Activated CD4-positive, alpha-beta memory T cell treated with anti-CD3 and anti-CD28 coated beads for 36 hours (primary cell): ENCODE data around the gene PAGE4. TPM values are rescaled to one million over a fixed set of nuclear protein-coding genes. Genes with fewer than 3 reads are reported as not detected.

Experiments
- CTCF ChIA-PET: fragments of 350-600 bp; sonication (Branson Sonifier 250); formaldehyde crosslinking; loops from one replicate; lab custom pipeline; 2021; ENCODE audit warnings: antibody characterized with exemption, inconsistent platforms; lab: Charles Lee
- POLR2A ChIA-PET: fragments of 350-600 bp; sonication (Branson Sonifier 250); formaldehyde crosslinking; loops from one replicate; lab custom pipeline; 2021; ENCODE audit warnings: antibody characterized with exemption; lab: Charles Lee
- DNase-seq: peaks from one replicate; pipeline ENCODE4 v3.0.0-alpha.2; 2020
- H3K27ac Mint-ChIP-seq: one replicate; pipeline ENCODE4 v1.8.0; 2021; ENCODE audit warnings: mixed read lengths
- H3K27me3 Mint-ChIP-seq: one replicate; pipeline ENCODE4 v1.8.0; 2021; ENCODE audit warnings: mixed read lengths
- H3K36me3 Mint-ChIP-seq: one replicate; pipeline ENCODE4 v1.8.0; 2021; ENCODE audit warnings: mixed read lengths
- H3K4me1 Mint-ChIP-seq: one replicate; pipeline ENCODE4 v1.8.0; 2021; ENCODE audit warnings: low read depth, mixed read lengths
- H3K4me3 Mint-ChIP-seq: one replicate; pipeline ENCODE4 v1.8.0; 2021; ENCODE audit warnings: mild to moderate bottlenecking, mixed read lengths
- H3K9me3 Mint-ChIP-seq: one replicate; pipeline ENCODE4 v1.8.0; 2021; ENCODE audit warnings: mixed read lengths
- intact Hi-C: fragments of 100-400 bp; cut with micrococcal nuclease; formaldehyde crosslinking; loops from one replicate; pipeline ENCODE4 v1.15.1; 2023
- total RNA-seq, 2 experiments: library from RNA; stranded (reverse); gene quantifications; one replicate each; pipeline ENCODE4 v1.2.3, GENCODE V29; 2021

PAGE4 gene
- total RNA-seq, 2 experiments from 2014 or later = not detected

- no peak overlapping the region for H3K27ac Mint-ChIP-seq
- intact Hi-C loops = no loop called here
- no peak for DNase-seq
- peaks cover 3% of the 10 kb centered on the region for H3K27me3 Mint-ChIP-seq
- H3K4me1 Mint-ChIP-seq = peaks cover 3% of the 10 kb centered on the region
- ChIA-PET POLR2A (no interaction called here), CTCF (no interaction called here)
- no peak overlapping the region for H3K4me3 Mint-ChIP-seq
- no peaks in the 10 kb centered on the region for H3K36me3 Mint-ChIP-seq
- no peaks in the 10 kb centered on the region for H3K9me3 Mint-ChIP-seq
These were observed 16.7 kb downstream of the PAGE4 start for GRCh38 chrX:49845701-49846403.

GRCh38 chrX:49846522-49846921, 17.4 kb downstream of the PAGE4 start:
- Mint-ChIP-seq H3K4me3 (no peak overlapping the region), H3K9me3 (no peaks in the 10 kb centered on the region), H3K36me3 (no peaks in the 10 kb centered on the region), H3K27ac (no peak overlapping the region), H3K27me3 (peaks cover 3% of the 10 kb centered on the region), H3K4me1 (no peaks in the 10 kb centered on the region)
- no peak for DNase-seq
- ChIA-PET CTCF (no interaction called here), POLR2A (no interaction called here)
- intact Hi-C loops = no loop called here

GRCh38 chrX:49848275-49848674, 19.2 kb downstream of the PAGE4 start:
- no peak overlapping the region for H3K4me3 Mint-ChIP-seq
- no peaks in the 10 kb centered on the region for H3K9me3 Mint-ChIP-seq
- no peaks in the 10 kb centered on the region for H3K4me1 Mint-ChIP-seq
- ChIA-PET POLR2A (no interaction called here), CTCF (no interaction called here)
- H3K27ac Mint-ChIP-seq = no peak overlapping the region
- peaks cover 3% of the 10 kb centered on the region for H3K27me3 Mint-ChIP-seq
- H3K36me3 Mint-ChIP-seq = no peaks in the 10 kb centered on the region
- DNase-seq = no peak
- intact Hi-C loops = no loop called here

- Mint-ChIP-seq H3K27me3 (peaks cover 3% of the 10 kb centered on the region), H3K9me3 (no peaks in the 10 kb centered on the region), H3K27ac (no peak overlapping the region), H3K4me1 (no peaks in the 10 kb centered on the region), H3K36me3 (no peaks in the 10 kb centered on the region), H3K4me3 (no peak overlapping the region)
- DNase-seq = no peak
- CTCF ChIA-PET = no interaction called here
- POLR2A ChIA-PET = no interaction called here
- intact Hi-C loops = no loop called here
These were observed 20.9 kb downstream of the PAGE4 start for GRCh38 chrX:49850028-49850427.

- ChIA-PET CTCF (no interaction called here), POLR2A (no interaction called here)
- Mint-ChIP-seq H3K4me1 (no peaks in the 10 kb centered on the region), H3K9me3 (no peaks in the 10 kb centered on the region), H3K27ac (no peak overlapping the region), H3K36me3 (no peaks in the 10 kb centered on the region), H3K27me3 (no peaks in the 10 kb centered on the region), H3K4me3 (no peak overlapping the region)
- intact Hi-C loops = no loop called here
- no peak for DNase-seq
These were observed 24.6 kb downstream of the PAGE4 start for GRCh38 chrX:49853661-49854060.

GRCh38 chrX:49856819-49857218, 27.7 kb downstream of the PAGE4 start:
- Mint-ChIP-seq H3K4me1 (no peaks in the 10 kb centered on the region), H3K27ac (no peak overlapping the region), H3K27me3 (peaks cover 2% of the 10 kb centered on the region), H3K9me3 (no peaks in the 10 kb centered on the region), H3K36me3 (no peaks in the 10 kb centered on the region), H3K4me3 (no peak overlapping the region)
- CTCF ChIA-PET = no interaction called here
- intact Hi-C loops = no loop called here
- POLR2A ChIA-PET = no interaction called here
- no peak for DNase-seq

GRCh38 chrX:49858341-49858740, 29.2 kb downstream of the PAGE4 start:
- Mint-ChIP-seq H3K9me3 (no peaks in the 10 kb centered on the region), H3K4me3 (no peak overlapping the region), H3K36me3 (no peaks in the 10 kb centered on the region), H3K27ac (no peak overlapping the region), H3K4me1 (no peaks in the 10 kb centered on the region), H3K27me3 (peaks cover 2% of the 10 kb centered on the region)
- ChIA-PET CTCF (no interaction called here), POLR2A (no interaction called here)
- no peak for DNase-seq
- intact Hi-C loops = no loop called here

- no peaks in the 10 kb centered on the region for H3K9me3 Mint-ChIP-seq
- H3K4me3 Mint-ChIP-seq = no peak overlapping the region
- ChIA-PET POLR2A (no interaction called here), CTCF (no interaction called here)
- H3K27ac Mint-ChIP-seq = no peak overlapping the region
- intact Hi-C loops = no loop called here
- no peak for DNase-seq
- no peaks in the 10 kb centered on the region for H3K36me3 Mint-ChIP-seq
- peaks cover 2% of the 10 kb centered on the region for H3K27me3 Mint-ChIP-seq
- no peaks in the 10 kb centered on the region for H3K4me1 Mint-ChIP-seq
These were observed 30.4 kb downstream of the PAGE4 start for GRCh38 chrX:49859491-49859890.

- Mint-ChIP-seq H3K4me3 (no peak overlapping the region), H3K9me3 (no peaks in the 10 kb centered on the region), H3K27me3 (peaks cover 2% of the 10 kb centered on the region), H3K27ac (no peak overlapping the region), H3K4me1 (no peaks in the 10 kb centered on the region), H3K36me3 (no peaks in the 10 kb centered on the region)
- intact Hi-C loops = no loop called here
- POLR2A ChIA-PET = no interaction called here
- DNase-seq = no peak
- CTCF ChIA-PET = no interaction called here
These were observed 31.9 kb downstream of the PAGE4 start for GRCh38 chrX:49860867-49861535.

- H3K4me1 Mint-ChIP-seq = no peaks in the 10 kb centered on the region
- H3K4me3 Mint-ChIP-seq = no peak overlapping the region
- intact Hi-C loops = no loop called here
- CTCF ChIA-PET = no interaction called here
- DNase-seq = no peak
- POLR2A ChIA-PET = no interaction called here
- H3K36me3 Mint-ChIP-seq = no peaks in the 10 kb centered on the region
- peaks cover 2% of the 10 kb centered on the region for H3K27me3 Mint-ChIP-seq
- no peaks in the 10 kb centered on the region for H3K9me3 Mint-ChIP-seq
- H3K27ac Mint-ChIP-seq = no peak overlapping the region
These were observed 33.0 kb downstream of the PAGE4 start for GRCh38 chrX:49862093-49862492.

- POLR2A ChIA-PET = no interaction called here
- Mint-ChIP-seq H3K4me3 (no peak overlapping the region), H3K27me3 (peaks cover 2% of the 10 kb centered on the region), H3K36me3 (no peaks in the 10 kb centered on the region), H3K4me1 (no peaks in the 10 kb centered on the region), H3K27ac (no peak overlapping the region), H3K9me3 (no peaks in the 10 kb centered on the region)
- intact Hi-C loops = no loop called here
- CTCF ChIA-PET = interaction anchor here (1.3 kb wide), 1 partner anchor 16 kb away, joined by 3 read pairs; no protein-coding TSS in a partner anchor
- no peak for DNase-seq
These were observed 39.6 kb downstream of the PAGE4 start for GRCh38 chrX:49868739-49869138.

GRCh38 chrX:49876750-49877149, 47.6 kb downstream of the PAGE4 start:
- Mint-ChIP-seq H3K9me3 (no peaks in the 10 kb centered on the region), H3K27me3 (no peaks in the 10 kb centered on the region), H3K4me1 (peaks cover 30% of the 10 kb centered on the region), H3K4me3 (no peak overlapping the region), H3K27ac (no peak overlapping the region), H3K36me3 (no peaks in the 10 kb centered on the region)
- CTCF ChIA-PET = interaction anchor here (0.9 kb wide), 2 partner anchors 30 to 36 kb away, joined by 3 read pairs; no protein-coding TSS in a partner anchor
- DNase-seq = peak; percentile 11
- POLR2A ChIA-PET = no interaction called here
- intact Hi-C loops = loop anchor here (1.0 to 5.0 kb wide), 3 partner anchors 36 to 684 kb away; no protein-coding TSS in a partner anchor
